HL-60 (cell line): Measurements from ENCODE around the gene TRIM40.
A peak's percentile ranks its signal among the peaks of the same experiment; 100 is the strongest.

Source experiments
- DNase-seq, 2 experiments: peaks; one replicate each; pipeline ENCODE4 v3.0.0-alpha.2; 2010 to 2020; ENCODE audit warnings: low read depth in 1 of 2, low spot score in 1 of 2
- H3K27ac ChIP-seq: fragments of 250-450 bp; sonication (Bioruptor Pico); replicated peaks from 2 replicates; pipeline ENCODE4 v1.5.1; 2020; ENCODE audit warnings: mild to moderate bottlenecking, moderate library complexity
- H3K27me3 ChIP-seq: fragments of 250-450 bp; sonication (Bioruptor Pico); 2 replicates; pipeline ENCODE4 v1.5.1; 2021; ENCODE audit warnings: mild to moderate bottlenecking, moderate library complexity; ENCODE audit not compliant: insufficient read depth, poor library complexity, severe bottlenecking
- H3K4me3 ChIP-seq: replicated peaks from 2 replicates; pipeline ENCODE4 v1.5.1; 2011; ENCODE audit warnings: mild to moderate bottlenecking, control low read depth, low read length; ENCODE audit not compliant: insufficient read depth
- GABPA ChIP-seq: IDR thresholded peaks from 2 replicates; pipeline ENCODE4 v1.6.1; 2012; ENCODE audit warnings: low read depth
- POLR2AphosphoS5 ChIP-seq: IDR thresholded peaks from 2 replicates; pipeline ENCODE4 v1.6.1; 2012; ENCODE audit warnings: low read depth
- SPI1 ChIP-seq: IDR thresholded peaks from 2 replicates; pipeline ENCODE4 v1.6.1; 2012; ENCODE audit warnings: low read depth, mild to moderate bottlenecking, borderline replicate concordance
- TF ChIP-seq, protein P1 (sequence below): IDR thresholded peaks from one replicate; pipeline ENCODE4 v1.5.1; 2011; ENCODE audit warnings: low read length, control low read depth, inconsistent platforms; ENCODE audit not compliant: insufficient read depth
- TF ChIP-seq, protein P2 (sequence below): IDR thresholded peaks from 2 replicates; pipeline ENCODE4 v1.6.1; 2012; ENCODE audit warnings: low read depth; ENCODE audit not compliant: insufficient replicate concordance

The TRIM40 gene

GRCh38 chr6:30155520-30156261 lies 19.8 kb downstream of the TRIM40 start:
- H3K4me3 ChIP-seq, result no peak overlapping the region
- no peak for DNase-seq
- TF ChIP-seq, protein P1, sequence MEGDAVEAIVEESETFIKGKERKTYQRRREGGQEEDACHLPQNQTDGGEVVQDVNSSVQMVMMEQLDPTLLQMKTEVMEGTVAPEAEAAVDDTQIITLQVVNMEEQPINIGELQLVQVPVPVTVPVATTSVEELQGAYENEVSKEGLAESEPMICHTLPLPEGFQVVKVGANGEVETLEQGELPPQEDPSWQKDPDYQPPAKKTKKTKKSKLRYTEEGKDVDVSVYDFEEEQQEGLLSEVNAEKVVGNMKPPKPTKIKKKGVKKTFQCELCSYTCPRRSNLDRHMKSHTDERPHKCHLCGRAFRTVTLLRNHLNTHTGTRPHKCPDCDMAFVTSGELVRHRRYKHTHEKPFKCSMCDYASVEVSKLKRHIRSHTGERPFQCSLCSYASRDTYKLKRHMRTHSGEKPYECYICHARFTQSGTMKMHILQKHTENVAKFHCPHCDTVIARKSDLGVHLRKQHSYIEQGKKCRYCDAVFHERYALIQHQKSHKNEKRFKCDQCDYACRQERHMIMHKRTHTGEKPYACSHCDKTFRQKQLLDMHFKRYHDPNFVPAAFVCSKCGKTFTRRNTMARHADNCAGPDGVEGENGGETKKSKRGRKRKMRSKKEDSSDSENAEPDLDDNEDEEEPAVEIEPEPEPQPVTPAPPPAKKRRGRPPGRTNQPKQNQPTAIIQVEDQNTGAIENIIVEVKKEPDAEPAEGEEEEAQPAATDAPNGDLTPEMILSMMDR, result no peak
- TF ChIP-seq, protein P2, sequence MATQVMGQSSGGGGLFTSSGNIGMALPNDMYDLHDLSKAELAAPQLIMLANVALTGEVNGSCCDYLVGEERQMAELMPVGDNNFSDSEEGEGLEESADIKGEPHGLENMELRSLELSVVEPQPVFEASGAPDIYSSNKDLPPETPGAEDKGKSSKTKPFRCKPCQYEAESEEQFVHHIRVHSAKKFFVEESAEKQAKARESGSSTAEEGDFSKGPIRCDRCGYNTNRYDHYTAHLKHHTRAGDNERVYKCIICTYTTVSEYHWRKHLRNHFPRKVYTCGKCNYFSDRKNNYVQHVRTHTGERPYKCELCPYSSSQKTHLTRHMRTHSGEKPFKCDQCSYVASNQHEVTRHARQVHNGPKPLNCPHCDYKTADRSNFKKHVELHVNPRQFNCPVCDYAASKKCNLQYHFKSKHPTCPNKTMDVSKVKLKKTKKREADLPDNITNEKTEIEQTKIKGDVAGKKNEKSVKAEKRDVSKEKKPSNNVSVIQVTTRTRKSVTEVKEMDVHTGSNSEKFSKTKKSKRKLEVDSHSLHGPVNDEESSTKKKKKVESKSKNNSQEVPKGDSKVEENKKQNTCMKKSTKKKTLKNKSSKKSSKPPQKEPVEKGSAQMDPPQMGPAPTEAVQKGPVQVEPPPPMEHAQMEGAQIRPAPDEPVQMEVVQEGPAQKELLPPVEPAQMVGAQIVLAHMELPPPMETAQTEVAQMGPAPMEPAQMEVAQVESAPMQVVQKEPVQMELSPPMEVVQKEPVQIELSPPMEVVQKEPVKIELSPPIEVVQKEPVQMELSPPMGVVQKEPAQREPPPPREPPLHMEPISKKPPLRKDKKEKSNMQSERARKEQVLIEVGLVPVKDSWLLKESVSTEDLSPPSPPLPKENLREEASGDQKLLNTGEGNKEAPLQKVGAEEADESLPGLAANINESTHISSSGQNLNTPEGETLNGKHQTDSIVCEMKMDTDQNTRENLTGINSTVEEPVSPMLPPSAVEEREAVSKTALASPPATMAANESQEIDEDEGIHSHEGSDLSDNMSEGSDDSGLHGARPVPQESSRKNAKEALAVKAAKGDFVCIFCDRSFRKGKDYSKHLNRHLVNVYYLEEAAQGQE, result no peak
- TF ChIP-seq POLR2AphosphoS5 (no peak), SPI1 (no peak)
- no peaks in the 10 kb centered on the region for H3K27me3 ChIP-seq
- no peak overlapping the region for H3K27ac ChIP-seq

DNA sequence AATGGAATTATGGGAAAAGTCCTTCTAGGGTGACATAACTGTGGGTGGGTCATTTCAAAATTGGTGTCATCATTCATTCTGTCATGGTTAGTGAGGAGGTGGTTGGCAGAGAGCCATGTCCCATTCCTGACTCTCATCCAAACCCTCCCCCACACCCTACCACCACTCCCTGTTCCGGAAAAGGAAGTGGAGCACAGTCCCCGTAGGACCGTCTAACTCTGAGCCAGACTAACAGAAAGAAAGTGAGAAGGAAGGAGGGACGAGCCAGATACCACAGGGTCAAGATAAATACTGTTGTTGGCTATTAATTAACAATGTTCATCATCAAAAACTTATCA lies 20.3 kb downstream of the TRIM40 start:
- Histone ChIP-seq H3K27ac (no peak overlapping the region), H3K27me3 (no peaks in the 10 kb centered on the region), H3K4me3 (no peak overlapping the region)
- TF ChIP-seq, protein P2, result no peak
- TF ChIP-seq SPI1, result peak; percentile 3; the same call in 1 of the 2 replicates
- DNase-seq, result peak in 1 of 2 experiments; percentile 47

DNA sequence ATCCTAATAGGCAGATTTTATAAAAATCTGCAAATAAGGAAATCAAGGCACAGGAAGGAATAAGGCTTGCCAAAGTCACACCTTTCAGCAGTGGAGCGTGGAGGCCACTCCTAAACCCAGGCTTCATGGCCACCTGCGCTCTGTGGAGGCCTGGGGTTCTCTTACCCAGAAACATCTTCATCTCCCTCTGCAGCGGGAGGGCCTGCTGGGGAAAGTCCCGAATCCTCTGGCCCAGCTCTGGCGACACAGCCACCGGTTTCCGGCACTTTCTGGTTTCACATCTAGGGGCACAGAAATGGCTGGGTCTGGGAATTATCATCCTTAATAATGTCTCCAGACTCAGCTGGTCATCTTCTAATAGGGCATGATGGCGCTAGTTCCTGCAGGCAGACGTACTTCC lies 20.8 kb downstream of the TRIM40 start:
- DNase-seq, result no peak
- no peaks in the 10 kb centered on the region for H3K27me3 ChIP-seq
- no peak for TF ChIP-seq GABPA
- TF ChIP-seq, protein P2, result no peak
- TF ChIP-seq POLR2AphosphoS5, result no peak
- no peak for TF ChIP-seq SPI1
- TF ChIP-seq, protein P1, result no peak
- H3K27ac ChIP-seq, result no peak overlapping the region
- no peak overlapping the region for H3K4me3 ChIP-seq
